ENCODE data around the gene C2.
"Not testable (repeated sequence)": the region's sequence is repeated elsewhere in the genome, so short reads cannot be mapped to it uniquely, and the experiment has no call there.

C2 gene

GRCh38 chr6:31978831-31979230 is 51.3 kb downstream of the C2 start:
- no peak for DNase-seq (ENCODE audit: low spot score)

GRCh38 chr6:31979238-31979898 is 51.9 kb downstream of the C2 start:
- DNase-seq (ENCODE audit: low spot score): no peak

- DNase-seq (ENCODE audit: low spot score): not testable (repeated sequence)
Observed at GRCh38 chr6:31980195-31980876, 52.8 kb downstream of the C2 start.

- DNase-seq (ENCODE audit: low spot score): not testable (repeated sequence)
Observed at GRCh38 chr6:31980998-31981397, 53.5 kb downstream of the C2 start.

- DNase-seq (ENCODE audit: low spot score): not testable (repeated sequence)
Observed at GRCh38 chr6:31981744-31982143, 54.2 kb downstream of the C2 start, which contains the start of gene C4A. TSS of gene C4A (plus strand) at chr6:31982057. CDS start at chr6:31982108, 51 bp downstream.

- not testable (repeated sequence) for DNase-seq (ENCODE audit: low spot score)
Observed at GRCh38 chr6:31989363-31989762, 61.8 kb downstream of the C2 start.

- DNase-seq (ENCODE audit: low spot score): not testable (repeated sequence)
Observed at GRCh38 chr6:31994421-31994820, 66.9 kb downstream of the C2 start.

All from NAMALWA (cell line).